ENCODE results near the gene FOXA1.

FOXA1 gene

GRCh38 chr14:37589715-37590427 is 5.2 kb downstream of the FOXA1 start:
- DNase-seq (ENCODE audit: low read depth in 2 of 2), result no peak

- DNase-seq (ENCODE audit: low read depth in 2 of 2), result no peak
Observed at GRCh38 chr14:37588956-37589714, 5.9 kb downstream of the FOXA1 start.

- DNase-seq (ENCODE audit: low read depth in 2 of 2), result no peak
Observed at GRCh38 chr14:37588667-37588955, 6.4 kb downstream of the FOXA1 start.

GRCh38 chr14:37587881-37588666 is 7.0 kb downstream of the FOXA1 start:
- DNase-seq (ENCODE audit: low read depth in 2 of 2), result no peak

GRCh38 chr14:37587131-37587803 is 7.8 kb downstream of the FOXA1 start:
- DNase-seq (ENCODE audit: low read depth in 2 of 2), result no peak

- no peak for DNase-seq (ENCODE audit: low read depth in 2 of 2)
Observed at GRCh38 chr14:37586797-37587130, 8.3 kb downstream of the FOXA1 start.

GRCh38 chr14:37585971-37586796 is 8.9 kb downstream of the FOXA1 start:
- DNase-seq (ENCODE audit: low read depth in 2 of 2), result no peak

GRCh38 chr14:37585101-37585511 is 9.9 kb downstream of the FOXA1 start:
- DNase-seq (ENCODE audit: low read depth in 2 of 2), result no peak

GRCh38 chr14:37584211-37585100 is 10.6 kb downstream of the FOXA1 start:
- DNase-seq (ENCODE audit: low read depth in 2 of 2), result no peak

- no peak for DNase-seq (ENCODE audit: low read depth in 2 of 2)
Observed at GRCh38 chr14:37583358-37584210, 11.5 kb downstream of the FOXA1 start.

- DNase-seq (ENCODE audit: low read depth in 2 of 2), result no peak
Observed at GRCh38 chr14:37580146-37580545, 14.9 kb downstream of the FOXA1 start.

- no peak for DNase-seq (ENCODE audit: low read depth in 2 of 2)
Observed at GRCh38 chr14:37579274-37579673, 15.8 kb downstream of the FOXA1 start.

GRCh38 chr14:37573356-37573755 is 21.7 kb downstream of the FOXA1 start:
- DNase-seq (ENCODE audit: low read depth in 2 of 2), result no peak

- DNase-seq (ENCODE audit: low read depth in 2 of 2), result no peak
Observed at GRCh38 chr14:37571391-37571790, 23.7 kb downstream of the FOXA1 start.

- no peak for DNase-seq (ENCODE audit: low read depth in 2 of 2)
Observed at GRCh38 chr14:37569729-37570128, 25.3 kb downstream of the FOXA1 start.

- no peak for DNase-seq (ENCODE audit: low read depth in 2 of 2)
Observed at GRCh38 chr14:37566811-37567371, 28.2 kb downstream of the FOXA1 start.

GRCh38 chr14:37565550-37565949 is 29.5 kb downstream of the FOXA1 start:
- DNase-seq (ENCODE audit: low read depth in 2 of 2), result no peak

- DNase-seq (ENCODE audit: low read depth in 2 of 2), result no peak
Observed at GRCh38 chr14:37563189-37563588, 31.9 kb downstream of the FOXA1 start.

- DNase-seq (ENCODE audit: low read depth in 2 of 2), result no peak
Observed at GRCh38 chr14:37559386-37559785, 35.7 kb downstream of the FOXA1 start.

All from stimulated activated CD8-positive, alpha-beta memory T cell treated with anti-CD3 and anti-CD28 coated beads, Interleukin-2, amount 100 ng/mL, for 1 hour (primary cell).